Neural cell (in vitro differentiated cells): Measurements from ENCODE around the gene MYO6.

Experiments used
- CTCF ChIP-seq: fragments of 450-650 bp; IDR thresholded peaks from 2 replicates; pipeline ENCODE4 v1.5.1; 2014; ENCODE audit warnings: antibody characterized with exemption, mild to moderate bottlenecking, moderate library complexity; ENCODE audit not compliant: poor library complexity, severe bottlenecking
- EP300 ChIP-seq: fragments of 450-650 bp; conservative IDR thresholded peaks from 2 replicates; pipeline ENCODE4 v1.6.1; 2014; ENCODE audit warnings: antibody characterized with exemption, mild to moderate bottlenecking, moderate library complexity; ENCODE audit not compliant: poor library complexity, severe bottlenecking
- EZH2 ChIP-seq: fragments of 200-600, 300-800 bp; shearing (Covaris generic), sonication (generic); IDR thresholded peaks from 2 replicates; pipeline ENCODE4 v1.6.1; 2014; ENCODE audit warnings: antibody characterized with exemption, low read length, borderline replicate concordance, mild to moderate bottlenecking; ENCODE audit not compliant: insufficient read depth, poor library complexity, severe bottlenecking
- MXI1 ChIP-seq: fragments of 450-650 bp; conservative IDR thresholded peaks from 2 replicates; pipeline ENCODE4 v1.6.1; 2014; ENCODE audit warnings: antibody characterized with exemption, mild to moderate bottlenecking; ENCODE audit not compliant: poor library complexity, severe bottlenecking
- POLR2AphosphoS5 ChIP-seq: IDR thresholded peaks from 2 replicates; pipeline ENCODE4 v1.6.1; 2012
- RAD21 ChIP-seq: fragments of 450-650 bp; conservative IDR thresholded peaks from 2 replicates; pipeline ENCODE4 v1.6.1; 2014; ENCODE audit warnings: antibody characterized with exemption, mild to moderate bottlenecking, moderate library complexity
- SMC3 ChIP-seq: fragments of 450-650 bp; conservative IDR thresholded peaks from 2 replicates; pipeline ENCODE4 v1.6.1; 2014; ENCODE audit warnings: antibody characterized with exemption, mild to moderate bottlenecking, moderate library complexity; ENCODE audit not compliant: poor library complexity
- TAF1 ChIP-seq: IDR thresholded peaks from 2 replicates; pipeline ENCODE4 v1.6.1; 2012; ENCODE audit warnings: low read depth
- TF ChIP-seq, protein P1 (sequence below): IDR thresholded peaks from 2 replicates; pipeline ENCODE4 v1.6.1; 2012; ENCODE audit warnings: borderline replicate concordance

GRCh38 chr6:75933387-75933975 is 184.4 kb downstream of the MYO6 start:
- TF ChIP-seq CTCF (no peak), TAF1 (no peak), MXI1 (no peak), RAD21 (no peak), POLR2AphosphoS5 (no peak), SMC3 (no peak), EZH2 (no peak), EP300 (no peak)
- TF ChIP-seq, protein P1, sequence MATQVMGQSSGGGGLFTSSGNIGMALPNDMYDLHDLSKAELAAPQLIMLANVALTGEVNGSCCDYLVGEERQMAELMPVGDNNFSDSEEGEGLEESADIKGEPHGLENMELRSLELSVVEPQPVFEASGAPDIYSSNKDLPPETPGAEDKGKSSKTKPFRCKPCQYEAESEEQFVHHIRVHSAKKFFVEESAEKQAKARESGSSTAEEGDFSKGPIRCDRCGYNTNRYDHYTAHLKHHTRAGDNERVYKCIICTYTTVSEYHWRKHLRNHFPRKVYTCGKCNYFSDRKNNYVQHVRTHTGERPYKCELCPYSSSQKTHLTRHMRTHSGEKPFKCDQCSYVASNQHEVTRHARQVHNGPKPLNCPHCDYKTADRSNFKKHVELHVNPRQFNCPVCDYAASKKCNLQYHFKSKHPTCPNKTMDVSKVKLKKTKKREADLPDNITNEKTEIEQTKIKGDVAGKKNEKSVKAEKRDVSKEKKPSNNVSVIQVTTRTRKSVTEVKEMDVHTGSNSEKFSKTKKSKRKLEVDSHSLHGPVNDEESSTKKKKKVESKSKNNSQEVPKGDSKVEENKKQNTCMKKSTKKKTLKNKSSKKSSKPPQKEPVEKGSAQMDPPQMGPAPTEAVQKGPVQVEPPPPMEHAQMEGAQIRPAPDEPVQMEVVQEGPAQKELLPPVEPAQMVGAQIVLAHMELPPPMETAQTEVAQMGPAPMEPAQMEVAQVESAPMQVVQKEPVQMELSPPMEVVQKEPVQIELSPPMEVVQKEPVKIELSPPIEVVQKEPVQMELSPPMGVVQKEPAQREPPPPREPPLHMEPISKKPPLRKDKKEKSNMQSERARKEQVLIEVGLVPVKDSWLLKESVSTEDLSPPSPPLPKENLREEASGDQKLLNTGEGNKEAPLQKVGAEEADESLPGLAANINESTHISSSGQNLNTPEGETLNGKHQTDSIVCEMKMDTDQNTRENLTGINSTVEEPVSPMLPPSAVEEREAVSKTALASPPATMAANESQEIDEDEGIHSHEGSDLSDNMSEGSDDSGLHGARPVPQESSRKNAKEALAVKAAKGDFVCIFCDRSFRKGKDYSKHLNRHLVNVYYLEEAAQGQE, result no peak
